ENCODE data around the gene PRND. TPM values are rescaled to one million over a fixed set of nuclear protein-coding genes. Genes with fewer than 3 reads are reported as not detected.
"Not testable (repeated sequence)": the region's sequence is repeated elsewhere in the genome, so short reads cannot be mapped to it uniquely, and the experiment has no call there.

Gene PRND
- polyA plus RNA-seq, 6 donors from 2014 or later: 0.25 TPM; not detected in 5

DNA sequence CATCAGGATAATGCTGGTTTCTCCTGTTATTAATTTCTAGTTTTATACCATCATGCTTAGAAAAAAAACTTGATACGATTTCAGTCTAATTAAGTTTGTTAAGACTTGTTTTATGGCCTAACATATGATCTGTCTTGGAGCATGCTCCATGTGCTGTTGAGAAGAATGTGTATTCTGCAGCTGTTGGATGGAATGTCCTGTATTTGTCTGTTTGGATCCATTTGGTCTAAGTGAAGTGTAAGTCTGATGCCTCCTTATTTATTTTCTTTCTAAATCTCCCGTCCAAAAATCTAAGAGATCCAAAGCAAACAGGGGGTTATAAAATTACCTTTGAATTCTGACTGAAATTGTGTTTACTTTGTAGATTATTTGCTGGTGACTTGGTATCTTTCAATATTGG lies 30.0 kb upstream of the PRND start:
- ATAC-seq (ENCODE audit: low read depth in 2 of 2) (no peak), DNase-seq (no peak)
- H3K9me3 Mint-ChIP-seq: peaks cover 0 to 2% (median 0%) of the 10 kb centered on the region in 7 donors
- H3K27ac Mint-ChIP-seq: no peak overlapping the region
- no peaks in the 10 kb centered on the region for H3K27me3 Mint-ChIP-seq
- H3K36me3 Mint-ChIP-seq: peaks cover 6 to 8% of the 10 kb centered on the region in 2 donors
- H3K4me3 Mint-ChIP-seq: peak overlapping the region in 1 of 8 donors; percentile 2
- H3K4me1 Mint-ChIP-seq: peaks cover 21 to 48% (median 37%) of the 10 kb centered on the region in 3 donors

DNA sequence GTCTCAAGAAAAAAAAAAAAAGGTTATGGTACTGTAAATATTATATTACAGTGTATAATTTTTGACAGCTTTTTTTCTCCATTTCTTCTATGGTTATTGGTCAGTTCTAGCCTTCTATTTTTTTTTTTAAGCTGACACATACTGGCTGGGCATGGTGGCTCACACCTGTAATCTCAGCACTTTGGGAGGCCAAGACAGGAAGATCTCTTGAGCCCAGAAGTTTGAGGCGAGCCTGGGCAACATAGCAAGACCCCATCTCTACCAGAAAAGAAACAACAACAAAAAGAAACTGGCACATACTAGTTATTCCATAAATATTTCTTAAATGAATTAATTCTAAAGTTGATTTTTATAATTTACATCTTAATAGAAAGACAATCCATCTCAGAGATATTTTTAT lies 27.6 kb upstream of the PRND start:
- no peak for ATAC-seq (ENCODE audit: low read depth in 2 of 2)

DNA sequence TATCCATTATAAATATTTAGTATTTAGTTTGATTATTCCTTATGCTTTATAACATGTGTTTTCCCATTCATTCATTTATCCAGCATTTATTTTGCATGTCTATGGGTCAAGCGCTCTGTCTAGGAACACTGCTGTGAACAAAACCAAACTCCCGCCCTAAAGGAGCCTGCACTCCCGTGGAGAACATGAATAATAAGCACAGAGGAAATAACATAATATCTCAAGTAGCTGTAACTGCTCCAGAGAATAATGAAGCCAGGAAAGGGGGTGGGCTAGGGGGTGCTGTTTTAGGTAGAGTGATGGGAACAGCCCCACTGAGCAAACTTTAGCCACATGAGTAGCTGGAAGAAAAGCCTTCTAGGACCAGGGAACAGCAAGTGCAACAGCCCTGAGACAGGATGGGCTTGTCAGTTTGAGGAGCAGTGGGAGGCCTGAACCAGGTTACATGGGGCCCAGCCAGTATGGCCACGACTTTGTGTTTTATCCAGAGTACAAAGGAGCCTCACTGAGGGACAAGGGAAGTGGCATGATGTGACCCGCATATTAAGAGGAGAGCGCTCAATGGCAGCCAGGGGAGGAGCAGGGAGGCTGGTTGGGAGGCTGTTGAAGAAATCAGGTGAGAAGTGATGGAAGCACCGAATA lies 24.4 kb upstream of the PRND start:
- H3K36me3 Mint-ChIP-seq: peaks cover 6 to 8% of the 10 kb centered on the region in 2 donors
- H3K9me3 Mint-ChIP-seq: peaks cover 0 to 2% (median 0%) of the 10 kb centered on the region in 7 donors
- H3K27me3 Mint-ChIP-seq: no peaks in the 10 kb centered on the region
- ATAC-seq (ENCODE audit: low read depth in 2 of 2): no peak
- H3K27ac Mint-ChIP-seq: peak overlapping the region in 2 of 6 donors; percentile 24 to 76
- no peak for DNase-seq
- H3K4me1 Mint-ChIP-seq: peaks cover 24 to 29% (median 28%) of the 10 kb centered on the region in 3 donors
- H3K4me3 Mint-ChIP-seq: no peak overlapping the region

More for the DNA sequence above, 27.6 kb upstream of the PRND start:
- H3K4me1 Mint-ChIP-seq: peaks cover 28 to 49% (median 44%) of the 10 kb centered on the region in 3 donors
- H3K9me3 Mint-ChIP-seq: peaks cover 0 to 2% (median 0%) of the 10 kb centered on the region in 7 donors
- H3K36me3 Mint-ChIP-seq: peaks cover 6 to 8% of the 10 kb centered on the region in 2 donors
- H3K27ac Mint-ChIP-seq: peak overlapping the region in 3 of 6 donors; percentile 22 to 69 (median 38)
- no peak for DNase-seq
- no peak overlapping the region for H3K4me3 Mint-ChIP-seq
- H3K27me3 Mint-ChIP-seq: no peaks in the 10 kb centered on the region

DNA sequence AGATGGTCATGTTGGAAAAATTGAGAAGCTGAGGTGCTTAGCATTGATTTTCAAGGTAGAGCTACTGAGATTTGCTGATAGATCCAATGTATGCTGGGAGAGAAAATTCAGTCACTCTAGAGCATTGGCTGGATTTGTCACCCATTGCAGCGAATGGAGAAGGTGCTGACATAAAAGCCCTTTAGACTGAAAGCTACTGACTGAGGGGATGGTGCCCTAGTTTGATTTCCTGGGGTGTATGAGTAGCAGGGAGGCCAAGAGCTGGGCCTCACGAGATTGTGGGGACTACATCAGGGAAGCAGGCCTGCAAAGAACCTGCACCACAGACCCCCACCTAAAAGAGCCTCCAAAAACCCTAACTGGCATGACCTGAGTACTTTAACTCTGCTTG lies 23.9 kb upstream of the PRND start:
- Mint-ChIP-seq H3K27ac (peak overlapping the region in 2 of 6 donors; percentile 2 to 76), H3K4me1 (peaks cover 24 to 27% (median 26%) of the 10 kb centered on the region in 3 donors), H3K9me3 (peaks cover 0 to 2% (median 0%) of the 10 kb centered on the region in 7 donors), H3K27me3 (no peaks in the 10 kb centered on the region), H3K36me3 (peaks cover 5 to 6% of the 10 kb centered on the region in 2 donors), H3K4me3 (no peak overlapping the region)
- DNase-seq (no peak), ATAC-seq (ENCODE audit: low read depth in 2 of 2) (no peak)

DNA sequence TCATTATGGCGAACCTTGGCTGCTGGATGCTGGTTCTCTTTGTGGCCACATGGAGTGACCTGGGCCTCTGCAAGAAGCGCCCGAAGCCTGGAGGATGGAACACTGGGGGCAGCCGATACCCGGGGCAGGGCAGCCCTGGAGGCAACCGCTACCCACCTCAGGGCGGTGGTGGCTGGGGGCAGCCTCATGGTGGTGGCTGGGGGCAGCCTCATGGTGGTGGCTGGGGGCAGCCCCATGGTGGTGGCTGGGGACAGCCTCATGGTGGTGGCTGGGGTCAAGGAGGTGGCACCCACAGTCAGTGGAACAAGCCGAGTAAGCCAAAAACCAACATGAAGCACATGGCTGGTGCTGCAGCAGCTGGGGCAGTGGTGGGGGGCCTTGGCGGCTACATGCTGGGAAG lies 22.5 kb upstream of the PRND start:
- peaks cover 0 to 1% (median 0%) of the 10 kb centered on the region in 3 donors for H3K27me3 Mint-ChIP-seq
- ATAC-seq (ENCODE audit: low read depth in 2 of 2) (no peak), DNase-seq (no peak)
- H3K27ac Mint-ChIP-seq: peak overlapping the region in 1 of 6 donors; percentile 54
- H3K9me3 Mint-ChIP-seq: no peaks in the 10 kb centered on the region
- H3K36me3 Mint-ChIP-seq: no peaks in the 10 kb centered on the region
- no peak overlapping the region for H3K4me3 Mint-ChIP-seq
- peaks cover 19 to 22% (median 20%) of the 10 kb centered on the region in 3 donors for H3K4me1 Mint-ChIP-seq

DNA sequence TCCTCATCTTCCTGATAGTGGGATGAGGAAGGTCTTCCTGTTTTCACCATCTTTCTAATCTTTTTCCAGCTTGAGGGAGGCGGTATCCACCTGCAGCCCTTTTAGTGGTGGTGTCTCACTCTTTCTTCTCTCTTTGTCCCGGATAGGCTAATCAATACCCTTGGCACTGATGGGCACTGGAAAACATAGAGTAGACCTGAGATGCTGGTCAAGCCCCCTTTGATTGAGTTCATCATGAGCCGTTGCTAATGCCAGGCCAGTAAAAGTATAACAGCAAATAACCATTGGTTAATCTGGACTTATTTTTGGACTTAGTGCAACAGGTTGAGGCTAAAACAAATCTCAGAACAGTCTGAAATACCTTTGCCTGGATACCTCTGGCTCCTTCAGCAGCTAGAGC lies 21.8 kb upstream of the PRND start:
- Mint-ChIP-seq H3K4me3 (no peak overlapping the region), H3K27me3 (peaks cover 0 to 5% (median 0%) of the 10 kb centered on the region in 3 donors), H3K27ac (no peak overlapping the region), H3K36me3 (no peaks in the 10 kb centered on the region), H3K9me3 (no peaks in the 10 kb centered on the region), H3K4me1 (peaks cover 21 to 27% (median 27%) of the 10 kb centered on the region in 3 donors)
- no peak for ATAC-seq (ENCODE audit: low read depth in 2 of 2)
- no peak for DNase-seq

DNA sequence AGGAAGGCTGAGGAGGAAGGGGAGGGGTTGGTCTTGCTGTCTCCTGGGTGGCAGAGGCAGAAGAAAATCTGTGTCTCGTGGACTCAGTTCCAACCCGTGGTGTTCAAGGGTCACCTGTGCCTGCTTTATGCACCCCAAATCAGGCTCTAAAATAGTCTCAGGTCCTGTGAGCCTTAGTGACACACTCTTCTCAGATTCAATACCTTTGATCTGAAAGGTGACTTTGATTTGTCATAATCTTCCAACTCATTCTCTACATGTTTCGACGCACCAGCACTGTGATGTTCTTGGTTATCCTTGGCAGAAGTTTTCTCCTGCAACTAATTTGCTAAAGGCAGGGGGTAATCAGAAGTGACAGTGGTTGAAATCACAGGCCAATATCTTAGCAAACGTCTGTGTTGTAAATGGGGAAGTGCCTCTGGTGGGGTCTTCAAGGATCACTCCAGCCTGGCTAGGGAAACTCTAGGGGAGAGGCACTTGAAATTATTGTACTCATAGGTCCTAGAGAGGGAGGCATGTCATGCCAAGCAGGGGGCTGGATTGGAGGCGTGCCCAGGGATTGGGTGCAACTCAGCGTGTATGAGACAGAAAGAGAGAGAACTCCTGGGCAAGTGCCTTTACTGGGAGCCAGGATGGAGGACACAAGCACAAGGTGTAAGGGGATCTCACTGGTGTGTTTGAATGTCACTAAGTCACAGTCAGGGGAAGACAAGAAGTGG lies 19.0 kb upstream of the PRND start:
- no peaks in the 10 kb centered on the region for H3K9me3 Mint-ChIP-seq
- H3K36me3 Mint-ChIP-seq: no peaks in the 10 kb centered on the region
- H3K4me3 Mint-ChIP-seq: no peak overlapping the region
- peak overlapping the region in 1 of 6 donors; percentile 34 for H3K27ac Mint-ChIP-seq
- peaks cover 0 to 5% (median 0%) of the 10 kb centered on the region in 3 donors for H3K27me3 Mint-ChIP-seq
- no peak for DNase-seq
- H3K4me1 Mint-ChIP-seq: peaks cover 8 to 10% (median 10%) of the 10 kb centered on the region in 3 donors
- no peak for ATAC-seq (ENCODE audit: low read depth in 2 of 2)

DNA sequence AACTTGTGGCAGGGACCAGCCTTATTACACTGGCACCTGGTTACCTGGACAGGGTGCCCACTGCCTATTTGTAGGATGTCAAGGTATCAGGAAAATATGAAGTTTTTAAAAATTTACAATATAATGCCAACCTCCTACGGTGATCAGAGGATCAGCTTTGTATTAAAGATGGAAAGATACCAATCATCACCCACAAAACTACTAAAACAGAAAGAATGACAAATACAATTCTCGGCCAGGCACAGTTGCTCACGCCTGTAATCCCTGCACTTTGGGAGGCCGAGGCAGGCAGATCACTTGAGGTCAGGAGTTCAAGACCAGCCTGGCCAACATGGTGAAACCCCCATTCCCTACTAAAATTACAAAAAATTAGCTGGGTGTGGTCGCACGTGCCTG lies 18.4 kb upstream of the PRND start:
- no peaks in the 10 kb centered on the region for H3K36me3 Mint-ChIP-seq
- peaks cover 4 to 7% (median 5%) of the 10 kb centered on the region in 3 donors for H3K4me1 Mint-ChIP-seq
- DNase-seq (no peak), ATAC-seq (ENCODE audit: low read depth in 2 of 2) (no peak)
- no peak overlapping the region for H3K27ac Mint-ChIP-seq
- peaks cover 0 to 5% (median 0%) of the 10 kb centered on the region in 3 donors for H3K27me3 Mint-ChIP-seq
- H3K4me3 Mint-ChIP-seq: no peak overlapping the region
- H3K9me3 Mint-ChIP-seq: no peaks in the 10 kb centered on the region

DNA sequence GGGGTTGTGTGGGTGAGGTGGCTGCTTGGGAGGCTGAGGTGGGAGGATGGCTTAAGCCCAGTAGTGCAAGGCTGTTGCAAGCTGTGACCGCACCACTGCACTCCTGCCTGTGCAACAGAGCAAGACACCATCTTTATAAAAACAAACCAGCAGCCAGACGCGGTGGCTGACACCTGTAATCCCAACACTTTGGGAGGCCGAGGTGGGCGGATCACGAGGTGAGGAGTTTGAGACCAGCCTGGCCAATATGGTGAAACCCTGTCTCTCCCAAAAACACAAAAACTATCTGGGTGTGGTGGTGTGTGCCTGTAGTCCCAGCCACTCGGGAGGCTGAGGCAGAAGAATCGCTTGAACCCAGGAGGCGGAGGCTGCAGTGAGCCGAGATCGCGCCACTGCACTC lies 14.8 kb upstream of the PRND start:
- not testable (repeated sequence) for H3K9me3 Mint-ChIP-seq; DNase-seq; H3K27me3 Mint-ChIP-seq; H3K27ac Mint-ChIP-seq; ATAC-seq (ENCODE audit: low read depth in 2 of 2); H3K4me3 Mint-ChIP-seq; H3K36me3 Mint-ChIP-seq; H3K4me1 Mint-ChIP-seq

DNA sequence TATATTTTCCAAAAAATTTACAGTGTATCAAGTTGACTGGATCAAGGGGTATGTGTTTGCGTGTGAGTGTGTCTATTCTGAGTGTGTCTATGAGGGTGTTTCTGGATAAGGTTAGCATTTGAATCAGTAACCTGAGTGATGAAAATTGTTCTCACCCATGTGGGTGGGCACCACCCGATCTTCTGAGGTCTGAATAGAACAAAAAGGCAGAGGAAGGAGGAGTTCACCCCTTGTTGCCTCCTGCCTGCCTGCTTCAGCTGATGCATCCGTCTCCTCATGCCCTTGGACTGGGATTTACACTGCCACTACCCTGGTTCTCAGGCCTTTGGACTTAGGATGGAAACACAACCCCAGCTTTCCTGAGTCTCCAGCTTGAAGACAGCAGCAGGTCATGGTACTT lies 13.7 kb upstream of the PRND start:
- H3K9me3 Mint-ChIP-seq: peaks cover 0 to 7% (median 1%) of the 10 kb centered on the region in 7 donors
- H3K36me3 Mint-ChIP-seq: peaks cover 0 to 6% of the 10 kb centered on the region in 2 donors
- ATAC-seq (ENCODE audit: low read depth in 2 of 2): no peak
- H3K27me3 Mint-ChIP-seq: peaks cover 0 to 5% (median 0%) of the 10 kb centered on the region in 3 donors
- DNase-seq: no peak
- no peak overlapping the region for H3K27ac Mint-ChIP-seq
- H3K4me1 Mint-ChIP-seq: peaks cover 4 to 9% (median 7%) of the 10 kb centered on the region in 3 donors
- no peak overlapping the region for H3K4me3 Mint-ChIP-seq

DNA sequence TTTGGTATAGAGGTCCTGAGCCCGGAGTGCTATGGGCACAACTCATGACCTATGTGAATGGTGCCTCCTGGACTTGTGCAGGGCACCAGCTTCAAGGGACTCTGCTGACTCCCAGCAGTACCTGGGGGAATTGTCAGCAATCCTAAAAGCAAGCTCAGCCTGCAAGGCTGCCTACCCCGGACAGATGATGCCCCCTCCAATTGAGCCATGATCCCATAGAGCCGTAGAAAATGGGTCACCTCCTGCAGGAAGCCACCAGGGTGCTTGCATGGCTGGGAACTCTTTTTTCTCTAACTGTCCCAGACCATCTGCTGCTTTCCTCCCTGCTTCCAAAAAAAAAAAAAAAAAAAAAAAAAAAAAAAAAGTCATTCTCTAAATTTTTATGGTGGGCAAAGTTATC lies 12.9 kb upstream of the PRND start:
- DNase-seq (no peak), ATAC-seq (ENCODE audit: low read depth in 2 of 2) (no peak)
- H3K36me3 Mint-ChIP-seq: peaks cover 0 to 6% of the 10 kb centered on the region in 2 donors
- no peak overlapping the region for H3K27ac Mint-ChIP-seq
- peaks cover 4 to 9% (median 7%) of the 10 kb centered on the region in 3 donors for H3K4me1 Mint-ChIP-seq
- peaks cover 0 to 7% (median 1%) of the 10 kb centered on the region in 7 donors for H3K9me3 Mint-ChIP-seq
- no peak overlapping the region for H3K4me3 Mint-ChIP-seq
- peaks cover 0 to 5% (median 0%) of the 10 kb centered on the region in 3 donors for H3K27me3 Mint-ChIP-seq

DNA sequence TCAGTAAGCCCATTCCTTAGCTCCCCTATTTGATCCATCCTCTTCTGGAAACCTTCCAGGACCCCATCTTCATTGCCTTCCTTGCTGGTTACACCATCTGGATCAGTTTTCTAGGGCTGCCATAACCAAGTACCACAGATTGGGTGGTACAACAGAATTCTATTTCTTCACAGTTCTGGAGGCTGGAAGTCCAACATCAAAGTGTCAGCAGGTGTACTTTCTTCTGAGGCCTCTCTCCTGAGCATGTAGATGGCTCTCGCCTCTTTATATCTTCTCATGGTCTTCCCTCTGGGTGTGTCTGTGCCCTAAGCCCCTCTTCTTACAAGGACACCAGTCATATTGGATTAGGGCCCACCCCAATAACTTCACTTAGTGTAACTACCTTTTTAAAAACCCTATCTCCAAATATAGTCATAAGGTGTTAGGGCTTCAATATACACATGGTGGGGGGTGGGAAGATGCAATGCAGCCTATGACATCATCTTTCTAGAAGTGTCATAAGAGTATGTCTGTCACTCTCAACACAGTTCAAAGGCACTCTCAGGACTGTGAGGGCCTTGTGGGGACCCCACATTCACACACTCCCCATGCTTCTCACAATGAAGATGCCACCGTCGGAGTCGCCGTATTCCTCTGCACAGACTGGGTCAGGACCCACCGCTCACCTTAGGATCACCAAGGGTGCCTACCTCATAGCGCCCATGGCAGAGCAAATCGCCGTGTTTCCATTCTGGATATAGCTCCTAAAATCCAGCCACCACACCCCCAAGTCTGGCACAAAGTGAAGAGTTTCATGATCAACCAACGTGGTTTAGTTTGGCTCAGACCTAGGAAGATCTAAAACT lies 12.2 kb upstream of the PRND start:
- Mint-ChIP-seq H3K27ac (peak overlapping the region in 1 of 6 donors; percentile 49), H3K27me3 (peaks cover 0 to 1% (median 0%) of the 10 kb centered on the region in 3 donors), H3K4me3 (no peak overlapping the region), H3K36me3 (peaks cover 0 to 6% of the 10 kb centered on the region in 2 donors), H3K9me3 (peaks cover 0 to 7% (median 1%) of the 10 kb centered on the region in 7 donors), H3K4me1 (peaks cover under 1 to 7% (median 3%) of the 10 kb centered on the region in 3 donors)
- no peak for DNase-seq
- ATAC-seq (ENCODE audit: low read depth in 2 of 2): no peak

DNA sequence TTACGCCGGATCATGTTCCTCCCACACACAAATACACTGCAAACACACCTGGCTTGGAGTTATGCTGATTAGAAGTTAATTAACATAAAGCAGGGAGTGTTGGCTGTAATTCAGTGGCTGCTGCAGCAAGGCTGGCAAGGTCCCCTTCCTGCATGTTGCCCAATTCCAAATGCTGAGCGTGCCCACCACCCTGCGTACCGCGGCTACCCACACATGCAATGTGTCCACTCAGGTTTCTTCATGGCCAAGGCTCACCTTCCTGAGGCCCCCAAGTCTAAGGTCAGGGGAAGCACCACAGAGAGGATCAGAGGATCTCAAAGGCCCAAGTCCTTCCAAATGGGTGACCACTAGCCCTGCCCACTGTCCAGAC lies 11.6 kb upstream of the PRND start:
- H3K4me3 Mint-ChIP-seq: no peak overlapping the region
- no peak for DNase-seq
- no peak for ATAC-seq (ENCODE audit: low read depth in 2 of 2)
- H3K27me3 Mint-ChIP-seq: no peaks in the 10 kb centered on the region
- peaks cover 0 to 6% of the 10 kb centered on the region in 2 donors for H3K36me3 Mint-ChIP-seq
- peaks cover 0 to 5% (median 0%) of the 10 kb centered on the region in 3 donors for H3K4me1 Mint-ChIP-seq
- peaks cover 0 to 7% (median 1%) of the 10 kb centered on the region in 7 donors for H3K9me3 Mint-ChIP-seq
- no peak overlapping the region for H3K27ac Mint-ChIP-seq
